Testis (tissue), 2 donors: ENCODE results near the gene GNG14.

Source experiments
- POLR2A ChIP-seq: fragments of 450-650 bp; IDR thresholded peaks from one replicate; pipeline ENCODE4 v1.6.1; 2017; ENCODE audit warnings: antibody characterized with exemption, mild to moderate bottlenecking, moderate library complexity
- TF ChIP-seq, protein P1 (sequence below), 3 experiments: fragments of 450-650 bp in 2 of 3; fragments of 200-600 bp in 1 of 3; sonication (generic) in 1 of 3; IDR thresholded peaks; one replicate each; pipeline ENCODE4 v1.5.1; 2016 to 2019; ENCODE audit warnings: antibody characterized with exemption in 3 of 3, mild to moderate bottlenecking in 2 of 3, moderate library complexity in 1 of 3

DNA sequence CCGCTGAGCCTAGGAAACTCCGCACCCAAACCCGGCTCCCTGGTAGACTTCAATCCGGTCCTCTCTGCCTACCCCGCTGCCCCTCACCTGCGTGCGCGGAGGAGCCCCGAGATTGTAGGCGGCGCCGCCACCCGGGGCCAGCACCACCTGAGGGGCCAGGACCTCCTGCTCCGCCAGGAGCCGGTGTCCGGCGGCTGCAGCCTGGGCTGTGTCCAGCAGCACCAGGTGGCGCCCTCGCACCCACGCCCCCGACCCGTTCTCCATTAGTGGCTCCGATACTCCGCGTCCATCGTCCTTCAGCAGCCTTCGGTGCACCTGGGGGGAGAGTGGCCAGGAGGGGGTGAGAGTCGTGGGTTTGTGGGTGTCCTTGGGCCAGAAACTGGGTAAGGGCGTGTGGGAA is 39.7 kb upstream of the GNG14 start:
- TF ChIP-seq POLR2A: no peak
- TF ChIP-seq, protein P1, sequence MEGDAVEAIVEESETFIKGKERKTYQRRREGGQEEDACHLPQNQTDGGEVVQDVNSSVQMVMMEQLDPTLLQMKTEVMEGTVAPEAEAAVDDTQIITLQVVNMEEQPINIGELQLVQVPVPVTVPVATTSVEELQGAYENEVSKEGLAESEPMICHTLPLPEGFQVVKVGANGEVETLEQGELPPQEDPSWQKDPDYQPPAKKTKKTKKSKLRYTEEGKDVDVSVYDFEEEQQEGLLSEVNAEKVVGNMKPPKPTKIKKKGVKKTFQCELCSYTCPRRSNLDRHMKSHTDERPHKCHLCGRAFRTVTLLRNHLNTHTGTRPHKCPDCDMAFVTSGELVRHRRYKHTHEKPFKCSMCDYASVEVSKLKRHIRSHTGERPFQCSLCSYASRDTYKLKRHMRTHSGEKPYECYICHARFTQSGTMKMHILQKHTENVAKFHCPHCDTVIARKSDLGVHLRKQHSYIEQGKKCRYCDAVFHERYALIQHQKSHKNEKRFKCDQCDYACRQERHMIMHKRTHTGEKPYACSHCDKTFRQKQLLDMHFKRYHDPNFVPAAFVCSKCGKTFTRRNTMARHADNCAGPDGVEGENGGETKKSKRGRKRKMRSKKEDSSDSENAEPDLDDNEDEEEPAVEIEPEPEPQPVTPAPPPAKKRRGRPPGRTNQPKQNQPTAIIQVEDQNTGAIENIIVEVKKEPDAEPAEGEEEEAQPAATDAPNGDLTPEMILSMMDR (IDR thresholded peaks at IDR 0.05): peak in 1 of 3 experiments; percentile 8
